Measurements from ENCODE around the gene CTAGE4.
"Not testable (repeated sequence)": the region's sequence is repeated elsewhere in the genome, so short reads cannot be mapped to it uniquely, and the experiment has no call there.

Gene CTAGE4, protein sequence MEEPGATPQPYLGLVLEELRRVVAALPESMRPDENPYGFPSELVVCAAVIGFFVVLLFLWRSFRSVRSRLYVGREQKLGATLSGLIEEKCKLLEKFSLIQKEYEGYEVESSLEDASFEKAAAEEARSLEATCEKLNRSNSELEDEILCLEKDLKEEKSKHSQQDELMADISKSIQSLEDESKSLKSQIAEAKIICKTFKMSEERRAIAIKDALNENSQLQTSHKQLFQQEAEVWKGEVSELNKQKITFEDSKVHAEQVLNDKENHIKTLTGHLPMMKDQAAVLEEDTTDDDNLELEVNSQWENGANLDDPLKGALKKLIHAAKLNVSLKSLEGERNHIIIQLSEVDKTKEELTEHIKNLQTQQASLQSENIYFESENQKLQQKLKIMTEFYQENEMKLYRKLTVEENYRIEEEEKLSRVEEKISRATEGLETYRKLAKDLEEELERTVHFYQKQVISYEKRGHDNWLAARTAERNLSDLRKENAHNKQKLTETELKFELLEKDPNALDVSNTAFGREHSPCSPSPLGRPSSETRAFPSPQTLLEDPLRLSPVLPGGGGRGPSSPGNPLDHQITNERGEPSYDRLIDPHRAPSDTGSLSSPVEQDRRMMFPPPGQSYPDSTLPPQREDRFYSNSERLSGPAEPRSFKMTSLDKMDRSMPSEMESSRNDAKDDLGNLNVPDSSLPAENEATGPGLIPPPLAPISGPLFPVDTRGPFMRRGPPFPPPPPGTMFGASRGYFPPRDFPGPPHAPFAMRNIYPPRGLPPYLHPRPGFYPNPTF

DNA sequence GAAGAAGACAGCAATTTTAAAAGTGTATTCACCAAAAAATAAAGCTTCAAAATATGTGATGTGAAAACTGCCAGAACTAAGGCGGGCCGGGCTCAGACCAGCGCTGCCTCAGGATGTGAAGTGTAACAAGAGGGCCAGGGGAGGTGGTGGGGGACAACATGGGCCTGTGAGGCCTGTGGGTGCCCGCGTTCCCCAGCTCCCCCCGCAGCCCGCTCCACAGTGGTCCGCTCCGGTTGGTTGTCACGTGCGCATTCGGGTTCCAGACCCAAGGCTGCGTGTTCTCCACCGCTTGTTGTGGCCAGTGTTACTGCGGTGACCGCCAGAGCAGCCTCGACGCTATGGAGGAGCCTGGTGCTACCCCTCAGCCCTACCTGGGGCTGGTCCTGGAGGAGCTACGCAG is at the start of gene CTAGE4:
CTAGE4 (plus strand) TSS at position 301 of the 400 bp plus-strand sequence; CDS start at position 339, 38 bp downstream.
- not testable (repeated sequence) for H3K4me3 ChIP-seq (ENCODE audit: low read depth, low read length)

GRCh38 chr7:144134116-144134515 is 49.1 kb upstream of the CTAGE4 start:
- H3K4me3 ChIP-seq (ENCODE audit: low read depth, low read length): no peak overlapping the region
- no peak for DNase-seq (ENCODE audit: low read depth)
- no peak for TF ChIP-seq CTCF (IDR thresholded peaks at IDR 0.05; ENCODE audit: insufficient read depth, low read depth, low read length, missing control alignments)

More for the DNA sequence above, at the start of gene CTAGE4:
- DNase-seq (ENCODE audit: low read depth): not testable (repeated sequence)

GRCh38 chr7:144137501-144137900 is 45.8 kb upstream of the CTAGE4 start:
- TF ChIP-seq CTCF (IDR thresholded peaks at IDR 0.05; ENCODE audit: insufficient read depth, low read depth, low read length, missing control alignments): no peak
- H3K4me3 ChIP-seq (ENCODE audit: low read depth, low read length): no peak overlapping the region
- DNase-seq (ENCODE audit: low read depth): no peak

DNA sequence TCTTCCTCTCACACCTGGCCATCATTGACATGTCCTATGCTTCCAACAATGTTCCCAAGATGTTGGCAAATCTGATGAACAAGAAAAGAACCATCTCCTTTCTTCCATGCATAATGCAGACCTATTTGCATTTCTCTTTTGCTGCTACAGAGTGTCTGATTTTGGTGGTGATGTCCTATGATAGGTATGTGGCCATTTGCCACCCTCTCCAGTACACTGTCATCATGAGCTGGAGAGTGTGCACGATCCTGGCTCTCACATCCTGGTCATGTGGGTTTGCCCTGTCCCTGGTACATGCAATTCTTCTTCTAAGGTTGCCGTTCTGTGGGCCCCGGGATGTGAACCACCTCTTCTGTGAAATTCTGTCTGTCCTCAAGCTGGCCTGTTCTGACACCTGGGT is 41.1 kb upstream of the CTAGE4 start:
- H3K4me3 ChIP-seq (ENCODE audit: low read depth, low read length): no peak overlapping the region
- TF ChIP-seq CTCF (IDR thresholded peaks at IDR 0.05; ENCODE audit: insufficient read depth, low read depth, low read length, missing control alignments): no peak
- no peak for DNase-seq (ENCODE audit: low read depth)

GRCh38 chr7:144144426-144144825 is 38.8 kb upstream of the CTAGE4 start:
- DNase-seq (ENCODE audit: low read depth): no peak
- no peak overlapping the region for H3K4me3 ChIP-seq (ENCODE audit: low read depth, low read length)
- no peak for TF ChIP-seq CTCF (IDR thresholded peaks at IDR 0.05; ENCODE audit: insufficient read depth, low read depth, low read length, missing control alignments)

DNA sequence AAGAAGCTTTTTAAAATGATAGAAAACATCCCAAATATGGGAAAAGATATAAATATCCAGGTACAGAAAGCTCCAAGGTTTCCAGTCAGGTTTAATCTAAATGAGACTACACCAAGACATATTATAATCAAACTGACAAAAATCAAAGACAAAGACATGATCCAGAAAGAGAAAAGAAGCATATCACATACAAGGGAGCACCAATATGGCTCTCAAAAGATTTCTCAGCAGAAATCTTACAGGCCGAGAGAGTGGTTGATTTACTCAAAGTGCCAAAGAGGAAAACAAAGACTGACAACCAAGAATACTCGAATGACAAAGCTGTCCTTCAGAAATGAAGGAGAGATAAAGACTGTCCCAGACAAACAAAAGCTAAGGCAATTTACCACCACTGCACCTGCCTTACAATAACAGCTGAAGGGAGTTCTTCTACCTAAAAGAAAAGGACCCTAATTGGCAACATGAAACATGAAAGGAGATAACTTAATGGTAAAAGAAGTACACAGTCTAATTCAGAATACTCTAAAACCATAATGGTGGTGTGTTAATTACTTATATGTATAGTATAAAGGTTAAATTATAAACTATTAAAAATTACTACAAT is 34.9 kb upstream of the CTAGE4 start:
- no peak for TF ChIP-seq CTCF (IDR thresholded peaks at IDR 0.05; ENCODE audit: insufficient read depth, low read depth, low read length, missing control alignments)
- no peak overlapping the region for H3K4me3 ChIP-seq (ENCODE audit: low read depth, low read length)
- DNase-seq (ENCODE audit: low read depth): no peak

- no peak for DNase-seq (ENCODE audit: low read depth)
- TF ChIP-seq CTCF (IDR thresholded peaks at IDR 0.05; ENCODE audit: insufficient read depth, low read depth, low read length, missing control alignments): no peak
- no peak overlapping the region for H3K4me3 ChIP-seq (ENCODE audit: low read depth, low read length)
Measured at GRCh38 chr7:144158861-144159260, 24.4 kb upstream of the CTAGE4 start.

Measured in GM12865 (cell line).